Uterus (tissue), 2 donors: ENCODE measurements around the gene ANG.

Experiments
- POLR2A ChIP-seq, 2 donors: fragments of 450-650 bp; IDR thresholded peaks; one replicate each; pipeline ENCODE4 v1.6.1; 2016; ENCODE audit warnings: antibody characterized with exemption in 2 of 2, mild to moderate bottlenecking in 1 of 2, moderate library complexity in 1 of 2
- TF ChIP-seq, protein P1 (sequence below), 4 experiments: fragments of 200-600 bp in 2 of 4; fragments of 450-650 bp in 2 of 4; sonication (generic) in 2 of 4; IDR thresholded peaks; one replicate each; pipeline ENCODE4 v1.5.1; 2016 to 2019; ENCODE audit warnings: antibody characterized with exemption in 4 of 4, mild to moderate bottlenecking in 2 of 4, moderate library complexity in 1 of 4

GRCh38 chr14:20658246-20658645 lies 30.3 kb upstream of the ANG start:
- TF ChIP-seq, protein P1, sequence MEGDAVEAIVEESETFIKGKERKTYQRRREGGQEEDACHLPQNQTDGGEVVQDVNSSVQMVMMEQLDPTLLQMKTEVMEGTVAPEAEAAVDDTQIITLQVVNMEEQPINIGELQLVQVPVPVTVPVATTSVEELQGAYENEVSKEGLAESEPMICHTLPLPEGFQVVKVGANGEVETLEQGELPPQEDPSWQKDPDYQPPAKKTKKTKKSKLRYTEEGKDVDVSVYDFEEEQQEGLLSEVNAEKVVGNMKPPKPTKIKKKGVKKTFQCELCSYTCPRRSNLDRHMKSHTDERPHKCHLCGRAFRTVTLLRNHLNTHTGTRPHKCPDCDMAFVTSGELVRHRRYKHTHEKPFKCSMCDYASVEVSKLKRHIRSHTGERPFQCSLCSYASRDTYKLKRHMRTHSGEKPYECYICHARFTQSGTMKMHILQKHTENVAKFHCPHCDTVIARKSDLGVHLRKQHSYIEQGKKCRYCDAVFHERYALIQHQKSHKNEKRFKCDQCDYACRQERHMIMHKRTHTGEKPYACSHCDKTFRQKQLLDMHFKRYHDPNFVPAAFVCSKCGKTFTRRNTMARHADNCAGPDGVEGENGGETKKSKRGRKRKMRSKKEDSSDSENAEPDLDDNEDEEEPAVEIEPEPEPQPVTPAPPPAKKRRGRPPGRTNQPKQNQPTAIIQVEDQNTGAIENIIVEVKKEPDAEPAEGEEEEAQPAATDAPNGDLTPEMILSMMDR (IDR thresholded peaks at IDR 0.05), result no peak
- no peak for TF ChIP-seq POLR2A (IDR thresholded peaks at IDR 0.05)
